ENCODE results near the gene RAB3IL1. TPM values are rescaled to one million over a fixed set of nuclear protein-coding genes. Genes with fewer than 3 reads are reported as not detected.
A peak's percentile ranks its signal among the peaks of the same experiment; 100 is the strongest.

Gene RAB3IL1
- total RNA-seq, 2 donors from 2014 or later = 5.4 to 11.5 TPM

GRCh38 chr11:61912530-61912898 lies 4.9 kb downstream of the RAB3IL1 start:
- Histone ChIP-seq H3K36me3 (replicated peaks in 1 of 2; ENCODE audit: insufficient read depth in 1 of 2, low read depth in 2 of 2) (no peaks in the 10 kb centered on the region), H3K4me3 (no peak overlapping the region), H3K27me3 (no peaks in the 10 kb centered on the region), H3K27ac (peak overlapping the region in 1 of 4 donors; percentile 1), H3K9me3 (no peaks in the 10 kb centered on the region), H3K4me1 (peaks cover under 1% of the 10 kb centered on the region)
- WGBS, 2 donors = 60 to 69% methylated on average over 4 to 6 of the region's 6 CpGs
- TF ChIP-seq CTCF (IDR thresholded peaks at IDR 0.05) (no peak), POLR2A (IDR thresholded peaks at IDR 0.05) (no peak)
- DNase-seq (peak in 1 of 4 donors; percentile 59), ATAC-seq (no peak)
- intact Hi-C loops (cut with DNase I) = no loop called here

GRCh38 chr11:61911701-61912529 lies 5.5 kb downstream of the RAB3IL1 start:
- Histone ChIP-seq H3K4me3 (no peak overlapping the region), H3K36me3 (replicated peaks in 1 of 2; ENCODE audit: insufficient read depth in 1 of 2, low read depth in 2 of 2) (no peaks in the 10 kb centered on the region), H3K4me1 (no peaks in the 10 kb centered on the region), H3K9me3 (no peaks in the 10 kb centered on the region), H3K27ac (peak overlapping the region in 1 of 4 donors; percentile 1), H3K27me3 (no peaks in the 10 kb centered on the region)
- DNase-seq (peak in 1 of 4 donors; percentile 9), ATAC-seq (no peak)
- intact Hi-C loops (cut with DNase I) = no loop called here
- WGBS, 2 donors = 65 to 75% methylated on average over 2 to 17 of the region's 17 CpGs
- TF ChIP-seq POLR2A (IDR thresholded peaks at IDR 0.05) (no peak), CTCF (IDR thresholded peaks at IDR 0.05) (no peak)

DNA sequence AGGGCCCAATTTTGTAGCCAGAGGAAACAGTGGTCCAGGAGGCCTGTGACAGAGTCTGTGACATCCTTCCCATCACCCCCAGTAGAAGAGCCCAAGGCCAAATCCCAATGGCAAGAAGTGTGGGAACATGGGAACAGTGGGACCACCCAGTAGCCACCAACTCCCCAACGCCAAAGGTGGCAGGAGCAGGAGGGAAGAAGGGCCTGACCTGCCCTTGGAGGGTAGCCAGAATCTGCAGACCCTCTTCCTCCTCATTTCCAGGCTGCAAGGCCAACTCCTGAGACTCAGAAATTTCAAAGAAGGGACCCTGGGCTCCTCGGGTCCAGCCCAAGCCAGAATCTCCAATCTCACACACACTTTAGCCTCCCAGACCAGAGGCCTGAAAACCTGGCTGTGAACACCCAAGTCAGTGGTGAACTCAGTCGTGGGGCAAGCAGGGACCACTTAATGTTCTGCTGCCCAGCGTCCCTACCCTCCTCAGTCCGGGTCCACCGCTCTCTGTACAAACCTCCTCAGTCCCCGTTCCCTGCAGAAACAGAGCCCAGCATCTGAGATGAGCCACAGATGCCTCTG lies 6.2 kb downstream of the RAB3IL1 start:
- H3K27me3 ChIP-seq = no peaks in the 10 kb centered on the region

GRCh38 chr11:61910187-61911127 lies 6.9 kb downstream of the RAB3IL1 start:
- H3K27ac ChIP-seq = peak overlapping the region in 1 of 4 donors; percentile 6
- DNase-seq = peak in 2 of 4 donors; percentile 10 to 18
- intact Hi-C loops (cut with DNase I) = no loop called here
- ATAC-seq = no peak
- WGBS, 2 donors = 88 to 91% methylated on average over 12 of the region's 13 CpGs
- H3K4me3 ChIP-seq = no peak overlapping the region
- no peaks in the 10 kb centered on the region for H3K9me3 ChIP-seq
- H3K4me1 ChIP-seq = no peaks in the 10 kb centered on the region
- H3K27me3 ChIP-seq = no peaks in the 10 kb centered on the region
- H3K36me3 ChIP-seq (replicated peaks in 1 of 2; ENCODE audit: insufficient read depth in 1 of 2, low read depth in 2 of 2) = no peaks in the 10 kb centered on the region
- TF ChIP-seq POLR2A (IDR thresholded peaks at IDR 0.05) (no peak), CTCF (IDR thresholded peaks at IDR 0.05) (no peak)

More for the DNA sequence above, 6.2 kb downstream of the RAB3IL1 start:
- no peak for TF ChIP-seq CTCF (IDR thresholded peaks at IDR 0.05)
- no peak for TF ChIP-seq POLR2A (IDR thresholded peaks at IDR 0.05)
- DNase-seq = peak in 1 of 4 donors; percentile 9
- 74 to 83% methylated on average over 1 to 7 of the region's 7 CpGs for WGBS, 2 donors
- ATAC-seq = no peak
- intact Hi-C loops (cut with DNase I) = no loop called here
- Histone ChIP-seq H3K4me1 (no peaks in the 10 kb centered on the region), H3K4me3 (no peak overlapping the region), H3K27ac (peak overlapping the region in 1 of 4 donors; percentile 6), H3K36me3 (replicated peaks in 1 of 2; ENCODE audit: insufficient read depth in 1 of 2, low read depth in 2 of 2) (no peaks in the 10 kb centered on the region), H3K9me3 (no peaks in the 10 kb centered on the region)

Measured in body of pancreas (tissue), 4 donors.